NCI-H1048 (cell line): ENCODE measurements around the gene ERMN.

Experiments used
- DNase-seq: peaks from one replicate; lab custom pipeline; 2025; lab: John Stamatoyannopoulos, UW

Gene ERMN

DNA sequence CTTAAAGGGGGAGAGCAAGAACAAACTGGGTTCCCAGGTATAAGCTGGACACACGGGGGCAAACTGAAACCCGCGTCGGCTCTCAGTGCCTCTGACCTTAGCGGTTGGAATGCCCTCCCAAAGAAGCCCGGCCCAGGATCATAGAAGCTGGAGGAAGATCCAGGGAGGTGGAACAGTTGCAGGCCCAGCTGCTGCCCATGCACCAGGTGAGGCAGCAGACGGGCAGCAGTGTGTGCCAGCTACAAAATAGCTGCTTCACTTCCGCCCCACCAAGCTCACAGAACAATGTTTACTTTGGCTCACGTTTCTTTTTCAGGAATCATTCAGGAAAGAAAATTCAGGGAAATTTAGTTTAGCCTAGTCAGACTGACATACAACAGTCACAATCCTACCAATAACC, 3.9 kb upstream of the ERMN start:
- no peak for DNase-seq

DNA sequence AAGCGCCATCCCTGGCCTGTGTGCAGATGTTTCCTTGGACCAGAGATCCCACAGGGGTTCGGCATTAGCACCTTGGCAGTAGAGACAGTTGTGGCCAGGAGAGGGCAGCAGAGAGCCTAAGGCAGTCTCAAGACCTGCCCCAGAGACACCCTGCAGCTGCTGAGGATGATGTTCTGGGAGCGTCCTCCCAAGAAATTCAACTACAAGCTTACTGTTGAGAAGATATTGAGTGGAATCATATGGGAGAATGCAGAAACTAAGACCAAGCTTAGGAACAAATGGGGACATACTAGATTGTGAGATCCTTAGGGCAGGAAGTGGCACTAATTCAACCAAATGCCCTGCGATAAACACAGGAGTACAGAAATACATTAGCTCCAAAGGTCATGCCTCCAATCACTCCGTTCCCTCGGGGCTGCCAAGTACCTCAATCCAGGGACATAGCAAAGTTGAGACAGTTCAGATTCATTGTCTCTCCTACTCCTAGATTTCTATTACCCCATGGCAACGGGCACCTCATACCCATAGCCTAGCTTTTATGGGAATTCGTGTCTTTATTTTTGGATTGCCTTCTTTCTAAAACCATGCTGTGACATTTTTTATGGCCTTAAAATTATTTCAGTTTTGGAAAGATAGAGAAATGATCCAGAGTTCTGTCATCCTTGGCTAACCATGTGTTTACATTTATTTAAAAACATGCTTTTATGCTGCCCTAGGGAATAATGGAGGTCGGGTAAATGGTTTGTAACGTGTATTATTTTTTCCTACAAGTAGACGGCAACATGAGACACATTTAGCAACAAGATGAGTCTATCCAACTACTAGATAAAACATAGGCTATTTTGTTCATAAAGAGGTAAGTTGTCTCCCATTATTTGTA, 2.2 kb upstream of the ERMN start:
- no peak for DNase-seq

DNA sequence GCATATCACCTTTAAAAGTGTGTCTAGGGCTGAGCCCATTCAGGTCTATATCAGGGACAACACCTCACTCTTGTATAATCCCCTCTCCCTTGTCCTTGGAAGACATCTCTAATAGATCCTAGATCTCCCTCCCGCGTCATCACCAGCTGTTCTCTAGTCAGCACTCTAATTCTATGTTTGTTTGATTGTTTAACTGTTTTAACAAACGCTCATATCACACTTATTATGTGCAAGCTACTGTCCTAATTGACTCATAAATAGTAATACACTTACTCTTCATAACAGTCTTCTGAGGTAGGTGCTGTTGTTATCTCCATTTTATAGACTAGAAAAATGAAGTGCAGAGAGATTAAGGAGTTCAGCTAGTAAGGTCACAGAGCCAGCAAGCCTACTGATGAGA, 1.6 kb upstream of the ERMN start:
- no peak for DNase-seq

DNA sequence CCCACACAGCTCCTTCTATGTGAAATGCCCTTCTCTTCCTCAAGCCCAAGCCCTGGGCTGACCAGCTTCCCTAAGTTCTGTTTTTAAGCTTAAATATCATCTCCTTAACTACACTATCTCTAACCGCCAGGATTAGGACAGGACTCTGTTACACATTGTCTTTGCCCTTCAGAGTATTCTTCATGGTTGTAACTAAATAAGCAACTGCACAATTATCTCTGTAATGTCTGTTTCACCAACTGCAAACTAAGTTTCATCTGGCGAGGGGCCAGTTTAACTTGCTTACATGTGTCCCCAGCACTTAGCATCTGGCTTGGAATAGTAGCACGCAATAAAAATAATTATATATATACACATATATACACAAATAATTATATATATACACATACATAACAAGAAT, 1.1 kb upstream of the ERMN start:
- no peak for DNase-seq

DNA sequence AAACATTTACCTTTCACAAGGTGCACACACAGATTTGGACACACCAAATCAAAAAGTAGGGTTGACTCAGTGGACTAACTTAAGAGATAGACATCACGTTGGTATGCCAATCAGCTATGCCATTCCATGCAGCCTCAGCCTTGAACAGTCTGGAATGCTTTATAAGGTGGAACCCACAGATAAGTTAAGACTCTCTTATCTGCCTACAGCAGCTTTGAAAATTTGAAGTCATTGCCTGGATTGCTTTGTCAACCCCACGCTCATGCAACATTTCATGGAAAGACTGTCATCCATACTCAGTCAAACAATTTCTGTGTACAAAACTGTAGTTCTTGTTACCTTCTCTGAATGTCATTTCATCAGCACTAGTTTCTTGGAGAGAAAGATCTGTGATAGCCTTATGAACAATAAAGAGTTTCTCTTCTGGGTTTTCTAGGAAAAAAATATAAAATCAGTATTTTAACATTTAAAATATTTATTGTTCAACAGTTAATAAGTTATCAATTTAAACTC, 1.2 kb downstream of the ERMN start:
- DNase-seq: no peak

GRCh38 chr2:157322432-157322831, 3.2 kb downstream of the ERMN start:
- DNase-seq: no peak

- DNase-seq: no peak
These were observed 4.2 kb downstream of the ERMN start for GRCh38 chr2:157321466-157321865.

DNA sequence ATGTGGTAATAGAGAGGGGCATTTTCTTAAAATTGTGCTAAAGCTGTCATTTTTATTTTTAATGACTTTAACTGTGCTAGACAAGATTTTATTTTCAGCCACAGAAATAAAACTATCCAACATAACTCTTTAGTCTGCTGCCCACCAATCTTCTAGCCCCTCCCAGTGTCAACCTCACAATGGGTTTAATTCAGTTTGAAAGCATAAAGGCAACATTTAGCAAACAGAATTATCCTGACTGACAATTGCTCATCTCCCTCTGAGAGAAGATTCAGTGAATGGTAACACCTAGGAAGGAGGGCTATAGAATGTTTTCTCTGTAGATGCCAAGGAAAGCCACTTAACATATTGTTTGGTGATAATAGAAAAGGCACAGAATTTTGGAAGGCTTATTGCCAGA, 5.2 kb downstream of the ERMN start:
- no peak for DNase-seq

DNA sequence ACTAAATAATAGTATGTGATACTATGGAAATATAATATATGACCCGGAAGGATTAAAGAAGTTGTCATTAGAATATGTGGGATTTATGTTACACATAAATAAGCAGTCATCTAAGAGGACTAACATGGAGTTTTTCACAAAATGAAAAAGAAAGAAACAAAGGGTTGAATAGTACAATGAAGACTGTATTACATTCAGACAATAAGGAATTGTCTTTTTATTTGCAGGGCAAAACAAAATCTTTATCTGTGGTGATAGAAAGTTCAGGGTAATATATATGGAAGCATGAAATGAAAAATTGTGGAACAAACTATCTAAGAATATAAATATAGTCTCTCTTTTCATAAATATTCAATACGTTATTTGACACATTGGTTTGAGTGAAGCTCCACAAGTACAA, 5.8 kb downstream of the ERMN start:
- DNase-seq: no peak

GRCh38 chr2:157318884-157319283, 6.7 kb downstream of the ERMN start:
- no peak for DNase-seq

- no peak for DNase-seq
These were observed 9.7 kb downstream of the ERMN start for GRCh38 chr2:157315901-157316300.

DNA sequence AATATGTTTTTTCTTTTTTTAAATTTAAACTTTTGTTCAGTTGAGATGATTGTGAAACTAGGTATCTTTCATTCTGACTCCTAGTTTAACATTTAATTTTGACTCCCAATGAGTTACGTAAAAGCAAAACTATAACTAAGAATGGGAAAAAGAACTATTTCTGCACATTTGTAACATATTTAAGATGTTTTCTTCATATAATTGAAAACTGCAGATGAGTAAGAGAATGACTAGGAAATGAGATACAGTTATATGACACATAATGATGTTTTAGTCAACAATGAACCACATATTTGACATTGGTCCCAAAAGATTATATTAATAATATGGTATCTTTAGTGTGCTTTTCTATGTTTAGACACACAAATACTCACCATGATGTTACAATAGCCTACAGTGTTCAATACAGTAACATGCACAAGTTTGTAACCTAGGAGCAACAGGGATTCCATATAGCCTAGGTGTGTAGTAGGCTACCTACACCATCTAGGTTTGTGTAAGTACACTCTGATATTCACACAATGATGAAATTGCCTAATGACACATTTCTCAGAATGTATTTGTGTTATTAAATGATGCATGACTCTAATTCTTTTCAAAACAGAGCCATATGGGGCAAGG, 12.6 kb downstream of the ERMN start:
- no peak for DNase-seq

- no peak for DNase-seq
These were observed 13.9 kb downstream of the ERMN start for GRCh38 chr2:157311706-157312105.

DNA sequence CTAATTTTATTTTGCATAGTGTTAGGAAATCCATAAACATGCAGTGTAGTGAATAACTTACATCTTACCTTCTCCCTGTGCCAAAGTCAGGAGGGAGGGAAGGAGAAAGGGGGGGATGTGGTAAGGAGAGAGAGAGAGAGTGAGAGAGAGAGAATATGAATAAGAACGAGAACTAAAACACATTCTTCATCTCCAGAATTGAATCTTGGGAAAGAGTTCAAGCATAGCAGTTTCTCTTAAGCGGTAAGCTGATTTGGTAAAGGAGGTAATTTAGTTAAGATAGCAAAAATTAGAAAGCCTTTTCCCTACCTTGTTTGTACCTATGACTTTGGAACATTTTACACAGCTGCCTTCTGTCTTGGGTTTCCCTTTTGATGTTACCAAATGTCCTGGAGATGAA, 15.7 kb downstream of the ERMN start:
- DNase-seq: no peak

DNA sequence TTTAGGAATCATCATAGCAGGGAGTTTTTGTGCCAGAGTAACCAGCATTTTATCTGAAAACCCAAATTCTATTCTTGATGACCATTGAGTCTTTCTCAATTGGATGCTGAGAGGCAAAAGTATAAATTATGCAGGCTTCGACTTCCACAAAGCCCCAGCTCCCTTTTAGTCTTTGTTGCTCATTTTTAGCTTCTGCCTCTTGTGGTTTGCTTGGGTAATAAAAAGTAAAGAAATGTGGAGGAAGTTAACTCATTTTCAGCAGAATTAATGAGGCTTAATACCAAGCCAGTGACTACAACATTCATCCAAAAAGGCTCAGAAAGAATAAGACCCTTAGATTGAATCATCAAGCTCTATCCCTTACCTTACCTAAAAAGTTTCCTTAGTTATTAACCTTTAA, 18.6 kb downstream of the ERMN start:
- DNase-seq: no peak

DNA sequence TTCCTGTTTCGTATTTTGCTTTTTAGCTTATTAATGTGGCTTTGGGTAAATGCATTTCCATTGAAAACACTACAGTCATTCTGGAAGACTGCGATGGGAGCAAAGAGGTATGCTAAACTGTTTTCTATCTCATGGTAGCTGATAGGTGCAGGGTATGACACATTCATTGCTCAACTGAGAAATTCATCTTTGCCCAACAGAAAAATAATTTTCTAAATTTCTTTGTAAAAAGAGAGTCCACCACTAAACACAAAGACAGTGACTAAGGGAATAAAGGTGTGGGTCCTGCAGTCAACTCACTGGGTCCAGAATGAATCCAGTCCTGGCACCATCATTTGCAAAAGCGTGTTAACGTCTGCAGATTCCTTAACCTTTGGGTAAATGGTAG, 19.9 kb downstream of the ERMN start:
- no peak for DNase-seq

DNA sequence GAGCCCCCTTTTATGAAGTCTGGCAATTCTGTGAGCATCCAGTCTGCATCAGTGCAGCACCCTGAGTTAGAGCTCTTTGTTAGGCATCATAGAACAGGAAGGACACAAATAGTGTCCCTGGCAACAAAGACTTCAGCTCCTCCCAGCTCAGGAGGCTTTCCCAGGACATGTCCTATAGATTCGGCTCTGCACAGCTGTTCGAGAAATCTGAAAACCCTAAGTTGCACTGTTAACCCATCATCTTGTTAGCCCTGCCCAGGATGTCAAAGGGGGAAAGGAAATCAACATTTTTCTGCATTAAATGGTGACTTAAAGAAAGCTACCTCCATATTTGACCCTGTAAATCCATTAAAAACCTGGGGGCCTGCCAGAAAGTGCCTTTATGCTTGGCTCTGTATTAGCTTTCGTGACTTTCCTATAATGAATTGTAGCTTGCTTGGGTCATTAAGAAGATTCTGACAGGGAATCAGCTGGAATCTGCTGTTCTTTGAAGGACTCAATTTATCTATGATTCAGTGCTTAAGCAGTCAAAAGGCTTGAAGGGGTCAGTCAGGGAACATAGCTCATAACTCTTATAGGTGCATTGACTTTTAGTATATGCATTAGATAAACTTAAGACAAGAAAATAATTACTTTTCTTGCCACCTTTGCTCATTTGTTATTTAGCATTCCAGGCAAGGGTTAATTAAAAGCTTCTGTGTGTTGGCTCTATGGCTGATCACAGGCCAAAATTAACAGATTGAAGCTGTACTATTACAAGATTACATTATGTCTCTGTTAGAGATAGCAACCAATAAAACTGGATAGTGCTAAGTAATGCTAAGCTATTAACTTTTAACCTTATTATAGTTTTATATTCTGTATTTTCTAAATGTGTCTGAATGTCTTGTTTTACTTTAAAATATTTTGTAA, 20.6 kb downstream of the ERMN start:
- DNase-seq: no peak

GRCh38 chr2:157303612-157304011, 22.0 kb downstream of the ERMN start:
- no peak for DNase-seq

DNA sequence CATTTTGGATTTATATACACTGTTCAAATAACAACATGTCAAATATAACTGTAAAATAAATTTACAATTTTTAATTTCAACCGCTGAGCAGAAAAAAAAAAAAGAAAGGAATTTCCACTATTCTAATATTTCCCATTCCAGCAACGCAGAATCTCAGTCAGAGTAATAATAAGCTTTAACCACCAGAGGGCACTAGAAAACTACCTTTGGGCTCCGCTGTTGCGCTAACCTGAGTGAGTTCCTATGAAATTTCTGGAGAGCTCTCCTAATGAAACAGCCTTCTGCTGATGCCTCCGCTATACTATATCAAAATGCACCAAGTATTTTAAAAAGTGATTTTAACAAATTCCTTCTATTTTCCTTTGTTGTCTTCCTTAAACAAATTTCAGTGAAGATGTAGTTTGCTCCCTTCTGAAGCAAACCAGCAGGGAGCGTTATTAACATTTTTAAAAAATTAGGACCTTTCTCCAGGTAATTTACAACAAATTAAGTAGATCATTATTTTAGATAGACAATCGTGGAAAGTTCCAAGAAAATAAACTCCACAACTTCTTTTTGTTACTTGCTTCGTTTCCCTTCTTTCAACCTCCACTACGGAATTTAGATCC, 23.0 kb downstream of the ERMN start:
- DNase-seq: no peak

- no peak for DNase-seq
These were observed 24.3 kb downstream of the ERMN start for GRCh38 chr2:157301307-157301706.

DNA sequence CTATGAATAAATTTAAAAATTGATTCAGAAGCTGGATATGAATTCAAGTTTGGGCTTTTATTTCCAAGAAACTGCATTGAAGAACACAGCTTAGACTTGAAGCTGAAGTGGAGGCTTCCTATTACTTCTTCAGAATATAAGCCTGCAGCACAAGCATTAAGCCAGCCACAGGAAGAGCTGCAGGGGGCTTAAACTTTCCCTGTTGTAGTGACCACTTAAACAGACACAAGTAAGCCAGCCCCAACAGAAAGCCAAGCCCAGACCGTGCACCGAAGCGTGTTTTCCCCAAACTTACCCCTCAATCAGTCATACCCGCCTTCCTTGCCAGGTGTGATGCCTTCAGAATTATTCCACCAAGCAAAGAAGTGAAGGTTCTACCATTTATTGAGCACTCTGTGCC, 28.7 kb downstream of the ERMN start:
- no peak for DNase-seq

DNA sequence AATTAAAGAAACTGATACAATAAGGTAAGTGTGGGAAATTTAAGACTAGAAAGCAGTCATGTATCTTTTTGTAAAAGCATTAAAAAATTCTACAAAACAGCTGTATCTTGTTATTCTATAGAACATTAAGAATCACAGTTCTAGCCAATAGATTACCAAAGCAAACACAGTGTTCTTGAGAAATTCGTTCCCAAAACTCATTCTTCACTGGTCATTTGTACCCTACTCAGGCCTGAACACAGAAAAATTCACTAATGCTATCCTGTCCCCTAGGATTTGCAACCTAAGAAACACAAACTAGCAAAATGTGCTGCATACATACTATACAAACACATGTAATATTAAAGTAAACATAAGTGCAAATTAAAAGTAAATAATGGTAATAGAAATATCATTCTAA, 29.1 kb downstream of the ERMN start:
- DNase-seq: no peak
